GM21528 (cell line): ENCODE measurements around the gene TBC1D20.
A peak's percentile ranks its signal among the peaks of the same experiment; 100 is the strongest.
"Not testable (repeated sequence)": the region's sequence is repeated elsewhere in the genome, so short reads cannot be mapped to it uniquely, and the experiment has no call there.

Experiments
- ATAC-seq: cut with Tn5 transposase; IDR thresholded peaks from one replicate; pipeline ENCODE4 v1.9.1; 2021; ENCODE audit warnings: mild to moderate bottlenecking, moderate library complexity; ENCODE audit not compliant: unreplicated experiment, low FRiP score

The TBC1D20 gene

DNA sequence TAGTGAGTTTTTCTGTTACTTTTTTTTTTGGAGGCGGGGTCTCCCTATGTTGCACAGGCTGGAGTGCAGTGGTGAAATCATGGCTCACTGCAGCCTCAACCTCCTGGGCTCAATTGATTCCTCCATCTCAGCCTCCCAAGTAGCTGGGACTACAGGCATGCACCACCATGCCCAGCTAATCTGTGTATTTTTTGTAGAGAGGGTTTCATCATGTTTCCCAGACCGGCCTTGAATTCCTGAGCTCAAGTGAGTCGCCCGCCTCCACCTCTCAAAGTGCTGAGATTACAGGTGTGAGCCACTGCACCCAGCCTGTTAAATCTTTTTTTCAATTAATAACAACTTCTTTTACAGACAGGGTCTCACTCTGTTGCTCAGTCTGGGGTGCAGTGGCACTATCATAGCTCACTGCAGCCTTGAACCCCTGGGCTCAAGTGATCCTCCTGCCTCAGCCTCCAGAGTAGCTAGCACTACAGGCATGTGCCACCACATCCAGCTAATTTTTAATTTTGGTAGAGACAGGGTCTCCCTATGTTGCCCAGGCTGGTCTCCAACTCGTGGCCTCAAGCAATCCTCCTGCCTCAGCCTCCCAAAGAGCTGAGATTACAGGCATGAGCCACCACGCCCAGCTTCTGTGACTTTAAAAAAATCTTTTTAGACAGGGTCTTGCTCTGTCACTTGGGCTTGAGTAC is 14.4 kb upstream of the TBC1D20 start:
- ATAC-seq: not testable (repeated sequence)

DNA sequence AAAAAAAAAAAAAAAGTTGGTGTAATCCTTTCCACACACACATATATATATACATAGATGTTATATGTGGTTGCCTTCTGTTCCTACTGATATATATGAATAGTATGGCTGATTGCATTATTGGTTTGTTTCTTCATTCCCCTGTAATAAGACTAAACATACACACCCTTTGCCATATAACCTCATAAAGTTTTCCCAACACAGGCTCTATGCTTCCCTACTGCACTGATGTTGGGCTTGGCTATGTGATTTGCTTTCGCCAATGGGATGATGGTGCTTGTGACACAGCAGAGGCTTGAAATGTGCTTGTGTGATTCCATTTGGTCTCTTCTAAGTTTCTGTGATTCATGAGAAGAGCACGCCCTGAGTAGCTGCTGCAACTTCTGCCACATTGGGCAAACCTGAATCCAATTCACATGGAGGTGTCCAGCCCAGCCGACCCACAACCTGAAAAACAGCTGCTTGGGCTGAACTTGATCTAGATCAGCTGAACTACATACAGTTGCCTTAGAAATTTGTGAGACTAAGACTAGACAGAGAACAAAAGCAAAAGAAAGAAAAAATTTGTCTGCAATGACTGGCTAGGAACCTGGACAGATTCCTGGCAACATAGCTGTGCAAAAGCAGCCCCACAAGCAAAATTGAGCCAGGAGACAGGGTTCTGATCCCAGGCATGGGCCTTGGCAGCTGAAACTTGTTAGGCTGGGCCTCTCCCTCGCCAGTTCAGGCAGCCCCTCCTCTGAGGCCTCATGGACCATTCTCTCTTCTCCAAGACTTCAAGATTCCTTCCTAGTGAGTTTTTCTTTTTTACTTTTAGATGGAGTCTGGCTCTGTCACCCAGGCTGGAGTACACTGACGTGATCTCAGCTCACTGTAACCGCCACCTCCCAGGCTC is 13.4 kb upstream of the TBC1D20 start:
- no peak for ATAC-seq

DNA sequence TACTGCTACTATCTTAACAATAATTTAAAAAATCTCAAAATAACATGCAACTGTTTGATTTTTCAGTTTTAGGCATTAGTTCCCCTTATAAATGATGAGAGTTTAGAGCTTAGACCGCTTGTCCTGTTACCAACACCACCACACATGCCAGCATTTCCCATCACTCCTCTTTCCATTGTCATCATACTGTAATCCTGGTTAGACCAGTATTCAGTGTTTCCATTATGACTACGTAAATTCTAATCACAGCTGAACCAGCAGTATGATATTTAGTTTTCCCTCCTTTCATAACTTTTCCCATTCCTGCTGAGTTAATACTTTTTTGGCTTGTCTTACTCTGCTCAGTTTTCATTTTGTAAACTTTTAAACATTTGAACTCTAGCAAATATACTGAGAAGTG is 12.2 kb upstream of the TBC1D20 start:
- ATAC-seq: no peak

DNA sequence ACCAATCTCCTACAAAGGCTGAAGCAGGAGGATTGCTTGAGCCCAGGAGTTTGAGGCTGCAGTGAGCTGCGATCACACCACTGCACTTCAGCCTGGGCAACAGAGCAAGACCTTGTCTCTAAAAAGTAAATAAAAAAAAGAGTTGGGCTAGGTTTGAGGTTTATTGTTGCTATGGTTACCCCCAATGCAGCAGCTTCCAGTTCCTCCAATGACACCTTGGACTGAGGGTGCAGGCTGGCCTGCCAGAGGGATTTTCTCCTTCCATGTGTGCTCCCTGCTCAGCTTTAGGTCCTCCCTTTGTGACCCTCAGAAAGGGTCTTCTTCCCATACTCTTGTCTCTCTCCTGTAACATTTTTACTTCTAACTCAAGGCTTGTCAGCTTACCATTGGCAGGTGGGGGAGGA is 10.6 kb upstream of the TBC1D20 start:
- ATAC-seq: no peak

DNA sequence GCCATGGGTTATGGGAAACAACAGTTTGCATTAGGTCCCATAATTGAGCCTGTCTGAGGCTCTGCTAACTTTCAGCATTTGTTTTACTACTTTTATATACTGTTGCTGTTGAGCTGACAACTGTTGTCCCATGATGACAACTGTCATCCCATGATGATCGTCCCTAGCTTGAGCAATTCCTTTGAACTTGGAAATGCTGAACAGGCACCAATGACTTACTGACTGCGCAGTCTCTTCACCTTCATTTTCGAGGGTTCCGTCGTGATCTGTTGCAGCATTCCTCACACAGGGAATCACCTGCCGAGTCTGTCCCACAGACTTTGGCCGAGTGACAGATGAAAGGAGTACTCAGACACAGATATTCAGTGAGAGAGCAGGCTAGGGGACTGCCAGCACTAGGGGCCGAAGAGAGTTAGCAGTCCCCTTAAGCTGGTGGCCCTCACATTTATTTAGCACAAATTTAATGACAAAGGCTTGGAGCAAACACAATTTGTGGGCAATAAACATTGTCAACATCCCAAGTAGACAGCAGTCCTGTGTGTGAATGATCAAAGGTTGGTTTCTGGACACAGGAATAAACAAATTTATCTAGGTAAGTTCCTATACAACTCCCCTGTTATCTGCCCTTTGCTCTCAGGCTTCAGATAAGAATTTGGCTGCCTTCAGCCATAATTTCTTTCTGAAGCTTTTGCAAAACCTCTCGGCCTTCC is 10.0 kb upstream of the TBC1D20 start:
- no peak for ATAC-seq

DNA sequence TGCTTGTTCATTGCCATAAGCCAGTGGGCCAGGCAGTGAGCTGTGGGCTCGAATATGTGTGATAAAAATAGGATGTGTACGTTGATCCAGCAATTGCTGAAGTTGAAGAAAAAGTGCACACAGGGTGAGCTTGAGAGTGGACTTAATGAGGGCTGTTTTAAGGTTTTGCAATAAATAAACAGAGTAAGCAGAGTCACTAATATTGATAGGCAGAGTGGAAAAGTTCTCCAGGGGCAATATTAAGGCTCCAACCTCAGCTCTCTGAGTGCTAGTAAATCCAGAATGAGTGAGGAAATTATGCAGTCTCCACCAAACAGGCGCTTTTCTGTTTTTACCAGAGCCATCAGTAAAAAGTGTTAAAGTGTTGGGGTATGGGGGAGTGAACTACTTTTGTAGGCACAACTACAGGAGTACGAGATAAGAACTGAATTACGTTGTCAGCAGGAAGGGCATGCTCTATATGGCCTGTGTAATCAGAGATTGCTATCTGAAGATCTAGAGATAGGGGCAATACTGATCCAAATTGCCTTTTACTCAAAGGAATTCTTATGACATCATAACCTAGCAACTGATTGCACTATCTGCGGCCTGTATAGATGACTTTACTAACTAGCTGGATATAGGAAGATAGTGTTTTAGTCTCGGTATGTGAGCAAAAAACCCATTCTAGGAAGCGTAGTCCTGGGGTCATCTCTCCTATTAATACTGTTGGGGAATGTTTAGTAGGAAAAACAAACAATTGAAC is 7.6 kb upstream of the TBC1D20 start:
- ATAC-seq: no peak

DNA sequence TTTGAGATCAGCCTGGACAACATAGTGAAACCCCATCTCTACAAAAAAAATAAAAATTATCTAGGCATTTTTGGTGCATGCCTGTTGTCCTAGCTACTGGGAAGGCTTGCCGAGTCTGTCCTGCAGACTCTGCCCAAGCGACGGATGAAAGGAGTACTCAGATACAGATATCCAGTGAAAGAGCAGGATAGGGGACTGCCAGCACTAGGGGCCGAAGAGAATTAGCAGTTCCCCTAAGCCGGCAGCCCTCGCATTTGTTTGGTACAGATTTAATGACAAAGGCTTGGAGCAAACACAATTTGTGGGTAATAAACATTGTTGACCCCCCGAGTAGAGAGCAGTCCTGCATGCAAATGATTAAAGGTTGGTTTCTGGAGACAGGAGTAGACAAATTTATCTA is 5.4 kb upstream of the TBC1D20 start:
- no peak for ATAC-seq

DNA sequence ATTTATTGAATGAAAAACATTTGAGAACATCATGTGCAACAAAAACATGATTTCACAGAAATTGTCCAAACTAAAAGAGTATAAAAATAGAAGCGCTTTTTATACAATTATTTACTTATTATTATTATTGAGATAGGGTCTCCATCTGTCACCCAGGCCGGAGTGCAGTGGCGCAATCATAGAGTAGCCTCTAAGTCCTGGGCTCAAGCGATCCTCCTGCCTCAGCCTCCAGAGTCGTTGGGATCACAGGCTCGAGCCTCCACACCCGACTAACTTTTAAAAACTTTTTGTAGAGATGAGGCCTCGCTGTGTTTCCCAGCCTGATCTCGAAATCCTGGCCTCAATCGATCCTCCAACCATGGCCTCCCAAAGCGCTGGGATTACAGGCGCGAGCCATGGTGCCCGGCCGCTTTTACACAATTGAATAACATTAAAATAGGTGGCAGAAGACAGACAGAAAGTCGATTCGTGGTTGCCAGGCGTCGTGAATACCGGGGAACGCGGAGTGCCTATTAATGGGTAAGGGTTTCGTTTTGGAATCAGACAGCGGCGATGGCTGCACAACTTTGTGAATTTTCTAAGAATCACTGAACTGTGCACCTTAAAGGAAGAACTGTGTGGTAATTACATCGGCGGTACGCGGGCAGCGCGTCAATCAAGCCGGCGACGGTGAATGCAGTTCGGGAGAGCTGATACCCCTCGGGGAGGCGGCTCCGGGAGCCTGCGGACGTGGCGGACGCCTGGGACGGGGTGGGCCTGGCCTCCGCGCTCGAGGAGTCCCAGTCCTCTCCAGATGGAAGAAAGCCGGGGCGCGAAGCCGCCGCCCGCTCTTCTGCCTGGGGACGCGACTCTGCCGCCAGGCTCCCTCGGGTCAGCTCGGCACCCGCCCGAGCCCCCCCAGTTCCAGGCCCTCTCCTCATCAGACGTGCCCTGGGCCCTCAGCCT is 807 bp downstream of the TBC1D20 start:
- peak; percentile 56 for ATAC-seq

DNA sequence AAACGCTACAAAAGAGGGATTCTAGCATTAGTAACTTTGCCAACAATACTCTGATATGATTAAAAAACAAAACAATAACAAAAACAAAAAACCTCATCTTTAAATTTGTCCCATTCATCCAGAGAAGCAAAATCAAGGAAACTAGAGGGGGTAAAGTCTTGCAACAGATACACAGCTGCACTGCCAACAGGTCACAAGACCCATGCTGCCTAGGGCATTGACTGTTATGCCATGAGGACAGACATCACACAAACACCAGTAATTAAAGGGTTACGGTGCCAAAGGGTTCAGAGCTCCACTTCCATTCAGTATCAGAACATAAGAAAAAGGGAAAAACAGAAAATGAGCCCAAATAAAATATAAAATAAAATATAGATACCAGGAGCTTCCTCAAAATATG is 1.6 kb downstream of the TBC1D20 start:
- no peak for ATAC-seq

DNA sequence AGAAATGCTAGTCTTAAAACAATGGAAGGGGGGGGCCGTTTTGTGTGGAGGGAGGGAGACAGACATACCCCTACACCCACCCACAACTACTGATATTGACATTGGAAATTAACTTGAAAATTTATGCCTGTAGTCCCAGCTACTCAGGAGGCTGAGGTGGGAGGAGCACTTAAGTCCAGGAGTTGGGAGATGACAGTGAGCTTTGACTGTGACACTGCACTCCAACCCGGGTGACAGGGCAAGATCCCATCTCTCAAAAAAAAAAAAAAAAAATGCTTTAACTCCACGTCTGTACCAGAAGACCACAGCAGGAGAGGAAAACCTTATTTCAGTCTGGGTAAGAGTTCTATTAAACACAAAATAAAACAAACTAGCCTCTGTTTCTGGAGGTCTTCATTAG is 2.2 kb downstream of the TBC1D20 start:
- no peak for ATAC-seq

DNA sequence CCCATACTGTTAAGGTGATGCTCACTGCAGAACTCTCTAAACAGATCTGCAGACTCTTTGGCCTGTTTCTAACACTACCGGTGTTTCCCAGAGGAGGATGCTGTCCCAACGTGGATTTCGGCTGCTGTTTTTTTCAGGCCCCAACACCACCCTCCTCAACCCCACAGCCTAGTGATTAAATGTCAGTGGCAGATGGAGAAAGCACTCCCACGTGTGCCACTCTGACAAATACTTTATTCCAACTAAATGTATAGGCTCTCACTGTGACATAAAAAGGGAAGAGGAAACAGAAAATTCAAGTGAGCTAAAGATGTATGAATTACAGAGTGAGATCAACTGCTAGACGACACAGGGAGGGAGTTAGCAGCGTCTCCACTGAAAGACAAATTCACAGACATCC is 3.6 kb downstream of the TBC1D20 start:
- no peak for ATAC-seq

DNA sequence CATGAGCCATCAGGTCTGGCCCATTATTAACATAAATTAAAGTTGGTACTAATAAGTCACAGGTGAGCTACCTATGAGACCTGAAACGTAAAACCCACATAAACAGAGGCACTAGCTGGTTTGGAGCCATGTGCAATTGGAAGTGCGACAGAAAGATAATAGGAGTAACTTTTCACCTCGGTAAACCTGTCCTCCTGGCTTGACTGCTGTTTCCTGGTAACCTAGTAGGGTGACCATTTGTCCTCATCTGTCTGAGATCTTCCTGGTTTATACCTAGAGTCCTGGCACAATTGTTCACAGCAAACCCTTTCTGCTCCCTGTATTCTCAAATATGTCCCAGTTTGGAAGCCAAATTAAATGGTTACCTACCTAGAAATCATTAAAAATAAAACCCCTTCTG is 7.4 kb downstream of the TBC1D20 start:
- ATAC-seq: no peak

DNA sequence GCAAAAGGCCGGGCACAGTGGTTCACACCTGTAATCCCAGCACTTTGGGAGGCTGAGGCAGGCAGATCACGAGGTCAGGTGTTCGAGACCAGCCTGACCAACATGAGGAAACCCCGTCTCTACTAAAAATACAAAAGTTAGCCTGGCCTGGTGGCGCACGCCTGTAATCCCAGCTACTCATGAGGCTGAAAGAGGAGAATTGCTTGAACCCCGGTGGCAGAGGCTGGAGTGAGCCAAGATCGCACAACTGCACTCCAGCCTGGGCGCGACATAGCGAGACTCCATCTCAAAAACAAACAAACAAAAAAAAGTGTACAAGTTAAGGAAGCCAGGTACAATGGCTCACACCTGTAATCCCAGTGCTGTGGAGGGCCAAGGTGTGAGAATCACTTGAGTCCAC is 10.3 kb downstream of the TBC1D20 start:
- not testable (repeated sequence) for ATAC-seq

DNA sequence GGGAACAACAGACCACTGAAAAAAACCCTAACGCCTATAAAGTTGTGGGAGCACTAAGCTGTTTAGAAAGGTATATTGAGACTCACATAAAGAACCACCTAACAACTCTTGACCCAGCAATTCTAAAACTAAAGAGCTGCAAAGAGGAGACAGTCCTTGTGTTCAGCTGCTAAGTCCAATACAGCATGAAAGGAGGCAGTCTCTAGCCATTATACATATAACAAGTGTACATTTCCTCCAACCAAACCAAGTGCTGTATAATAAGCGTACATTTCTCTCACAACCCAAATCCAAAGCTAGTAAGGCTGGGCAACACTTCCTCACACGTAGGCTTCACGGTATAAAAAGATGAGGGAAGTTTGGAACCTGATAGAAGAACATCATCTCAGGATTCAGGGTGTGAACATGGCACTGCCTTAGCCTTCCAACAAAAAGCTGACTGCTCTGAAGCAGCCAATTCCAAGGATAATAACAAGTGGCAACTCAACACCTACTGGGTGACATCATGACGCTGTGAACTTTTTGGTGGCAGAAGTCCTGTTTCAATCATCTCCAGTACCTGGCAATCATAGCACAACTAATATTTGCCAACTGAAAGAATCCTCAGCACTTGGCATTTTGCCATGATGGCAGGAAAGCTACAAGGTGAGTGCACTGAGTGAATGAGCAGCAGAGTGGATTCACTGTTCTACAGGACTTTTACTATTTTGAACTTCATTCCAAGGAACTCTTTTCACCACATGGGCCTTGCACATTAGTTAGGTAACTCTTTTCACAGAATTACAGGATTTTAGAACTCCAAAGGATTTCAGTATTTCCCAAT is 16.6 kb downstream of the TBC1D20 start:
- ATAC-seq: no peak

DNA sequence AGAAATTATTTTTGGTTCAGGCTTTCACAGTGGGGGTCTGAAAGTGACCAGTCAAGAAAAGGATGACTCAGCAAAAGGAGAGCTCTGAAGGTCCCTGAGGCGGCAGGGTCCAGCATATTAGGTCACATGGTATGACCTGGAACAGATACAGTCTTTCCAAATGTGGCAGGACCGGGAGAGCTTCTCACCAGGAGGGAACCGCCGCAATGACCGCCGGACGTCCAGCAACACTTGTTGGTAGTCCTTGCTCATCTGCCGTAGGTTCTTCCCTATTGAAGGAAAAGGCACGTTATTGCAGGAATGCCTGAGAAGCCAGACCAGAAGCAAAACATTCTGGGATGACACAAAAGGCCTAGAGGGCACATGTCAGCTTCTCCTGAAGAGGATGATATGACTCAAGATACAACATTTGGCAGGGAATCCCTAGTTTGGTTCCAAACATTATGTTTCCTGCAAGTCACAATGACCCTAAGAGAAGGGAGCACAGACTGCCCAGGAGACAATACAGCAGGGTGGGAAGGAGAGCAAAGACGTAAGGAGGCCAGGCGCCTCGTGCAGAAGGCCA is 17.4 kb downstream of the TBC1D20 start:
- no peak for ATAC-seq

DNA sequence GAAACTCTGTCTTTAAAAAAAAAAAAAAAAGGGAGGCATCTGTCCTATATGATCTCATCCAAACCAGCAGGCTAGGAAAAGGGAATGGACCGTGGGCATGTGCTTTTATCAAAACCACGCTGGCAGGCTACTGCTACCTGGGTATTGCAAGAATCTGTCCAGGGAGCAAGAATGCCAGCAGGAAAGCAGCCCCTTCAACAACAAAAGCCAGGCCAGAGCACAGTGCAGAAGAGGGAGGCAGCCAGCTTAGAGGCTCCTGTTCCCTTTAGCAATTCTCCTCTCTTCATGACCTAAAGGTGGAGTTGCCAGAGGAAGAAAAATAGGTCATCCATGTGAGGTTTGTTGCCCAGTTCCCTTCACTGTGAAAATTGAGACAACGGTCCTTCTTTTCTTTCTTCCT is 18.2 kb downstream of the TBC1D20 start:
- no peak for ATAC-seq

DNA sequence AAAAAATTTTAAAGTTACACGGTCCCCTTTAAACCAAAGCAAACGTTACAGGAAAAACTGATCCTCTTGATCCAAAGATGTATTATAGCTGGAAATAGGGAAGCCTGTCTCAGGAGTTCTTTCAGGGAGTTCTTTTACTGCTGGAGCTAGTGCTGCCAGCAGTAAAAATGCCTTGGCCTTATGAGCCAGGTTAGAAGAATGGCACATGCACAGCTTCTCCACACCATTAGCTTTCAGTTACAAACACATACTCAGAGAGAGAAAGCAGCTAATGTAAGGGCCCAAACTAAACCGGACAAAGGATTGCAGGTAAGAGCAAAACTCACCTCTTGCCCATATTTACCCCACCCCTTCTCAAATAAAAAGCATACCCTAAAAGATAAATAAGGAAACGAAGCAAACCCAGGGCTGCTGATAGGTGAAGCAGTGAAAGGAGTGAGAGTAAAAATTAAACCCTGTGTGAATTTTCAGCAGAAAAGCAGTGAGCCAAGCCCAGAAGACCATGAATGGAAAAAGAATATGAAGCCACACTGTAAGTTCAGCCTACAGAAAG is 19.0 kb downstream of the TBC1D20 start:
- no peak for ATAC-seq

DNA sequence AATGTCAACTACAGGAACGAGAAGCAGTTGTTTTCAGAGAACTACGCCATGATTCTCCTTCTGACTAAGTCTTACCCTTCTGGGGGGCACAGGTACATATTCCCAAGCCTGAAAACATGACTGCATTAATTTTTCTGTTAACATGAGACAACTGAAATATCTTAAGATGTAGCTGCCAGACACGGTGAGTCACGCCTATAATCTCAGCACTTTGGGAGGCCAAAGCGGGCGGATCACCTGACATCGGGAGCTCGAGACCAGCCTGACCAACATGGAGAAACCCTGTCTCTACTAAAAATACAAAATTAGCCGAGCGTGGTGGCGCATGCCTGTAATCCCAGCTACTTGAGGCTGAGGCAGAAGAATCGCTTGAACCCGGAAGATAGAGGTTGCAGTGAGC is 21.7 kb downstream of the TBC1D20 start:
- no peak for ATAC-seq
